GM06990 (cell line): Measurements from ENCODE around the gene CDKN2B.
"Not testable (repeated sequence)": the region's sequence is repeated elsewhere in the genome, so short reads cannot be mapped to it uniquely, and the experiment has no call there.

Experiments used
- DNase-seq: peaks from one replicate; pipeline ENCODE4 v3.0.0-alpha.2; 2011; ENCODE audit not compliant: insufficient read length; ENCODE audit errors: extremely low read depth
- H3K27me3 ChIP-seq: replicated peaks from 2 replicates; pipeline ENCODE4 v1.6.0; 2011; ENCODE audit warnings: low read length; ENCODE audit not compliant: control insufficient read depth, insufficient read depth
- H3K36me3 ChIP-seq: 2 replicates; pipeline ENCODE4 v1.5.1; 2011; ENCODE audit warnings: low read length; ENCODE audit not compliant: control insufficient read depth, insufficient read depth
- H3K4me3 ChIP-seq: replicated peaks from 2 replicates; pipeline ENCODE4 v1.5.1; 2011; ENCODE audit warnings: low read depth, mild to moderate bottlenecking, control low read depth, low read length
- CTCF ChIP-seq: IDR thresholded peaks from 2 replicates; pipeline ENCODE4 v1.5.1; 2011; ENCODE audit warnings: low read length, control low read depth, mild to moderate bottlenecking, inconsistent platforms; ENCODE audit not compliant: insufficient read depth, poor library complexity, severe bottlenecking

CDKN2B gene

GRCh38 chr9:21966140-21966851 is 42.8 kb downstream of the CDKN2B start:
- no peak overlapping the region for H3K4me3 ChIP-seq
- no peak for TF ChIP-seq CTCF
- no peaks in the 10 kb centered on the region; the same call in none of the 2 replicates for H3K27me3 ChIP-seq
- H3K36me3 ChIP-seq: no peaks in the 10 kb centered on the region
- no peak for DNase-seq

GRCh38 chr9:21965401-21965951 is 43.6 kb downstream of the CDKN2B start:
- Histone ChIP-seq H3K4me3 (peak overlapping the region; percentile 40), H3K36me3 (no peaks in the 10 kb centered on the region), H3K27me3 (no peaks in the 10 kb centered on the region; the same call in none of the 2 replicates)
- peak; percentile 74 for TF ChIP-seq CTCF
- peak; percentile 64 for DNase-seq

- H3K4me3 ChIP-seq: peak overlapping the region; percentile 40
- H3K27me3 ChIP-seq: no peaks in the 10 kb centered on the region; the same call in none of the 2 replicates
Observed at GRCh38 chr9:21964925-21965385, 44.1 kb downstream of the CDKN2B start.

GRCh38 chr9:21961569-21961968 is 47.5 kb downstream of the CDKN2B start:
- TF ChIP-seq CTCF: no peak
- no peak overlapping the region for H3K4me3 ChIP-seq
- no peaks in the 10 kb centered on the region for H3K36me3 ChIP-seq
- no peaks in the 10 kb centered on the region for H3K27me3 ChIP-seq
- DNase-seq: no peak

More at GRCh38 chr9:21964925-21965385, 44.1 kb downstream of the CDKN2B start:
- no peak for TF ChIP-seq CTCF
- peak; percentile 70 for DNase-seq
- H3K36me3 ChIP-seq: no peaks in the 10 kb centered on the region

GRCh38 chr9:21959268-21959667 is 49.8 kb downstream of the CDKN2B start:
- not testable (repeated sequence) for H3K36me3 ChIP-seq, H3K27me3 ChIP-seq, H3K4me3 ChIP-seq, DNase-seq

- H3K36me3 ChIP-seq: no peaks in the 10 kb centered on the region
- no peak for TF ChIP-seq CTCF
- no peaks in the 10 kb centered on the region; the same call in 1 of the 2 replicates for H3K27me3 ChIP-seq
- H3K4me3 ChIP-seq: no peak overlapping the region
- DNase-seq: no peak
Observed at GRCh38 chr9:21958833-21959232, 50.3 kb downstream of the CDKN2B start.
